NCI-H82 (cell line): Measurements from ENCODE around the gene ZBTB18.

ENCODE experiments used
- DNase-seq: peaks from one replicate; lab custom pipeline; 2025; lab: John Stamatoyannopoulos, UW

ZBTB18 gene

DNA sequence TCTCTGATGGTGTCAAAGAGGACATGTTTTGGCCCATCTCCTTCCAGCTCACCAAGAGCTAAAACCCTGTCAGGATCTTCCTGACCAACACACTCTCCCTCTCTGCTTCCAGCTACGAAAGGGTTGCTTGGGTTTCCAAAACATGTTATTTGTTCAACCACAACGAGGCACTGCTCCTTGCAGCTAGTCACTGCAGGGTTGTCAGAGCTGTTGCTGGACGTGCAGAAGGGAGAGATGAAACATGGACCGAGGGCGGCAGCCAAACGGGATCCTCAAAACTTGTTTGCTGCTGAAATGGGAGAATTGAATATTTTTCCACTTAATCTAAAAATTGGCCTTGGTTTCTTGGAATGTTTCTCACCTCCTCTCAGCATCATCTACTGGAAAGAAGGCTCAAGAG, 12.4 kb downstream of the ZBTB18 start:
- DNase-seq: no peak

GRCh38 chr1:244064621-244065020, 13.5 kb downstream of the ZBTB18 start:
- no peak for DNase-seq

GRCh38 chr1:244065063-244065793, 14.1 kb downstream of the ZBTB18 start:
- DNase-seq: peak; percentile 26

- DNase-seq: no peak
Observed at GRCh38 chr1:244065960-244066388, 14.9 kb downstream of the ZBTB18 start.

GRCh38 chr1:244066954-244067716, 16.1 kb downstream of the ZBTB18 start:
- DNase-seq: no peak

DNA sequence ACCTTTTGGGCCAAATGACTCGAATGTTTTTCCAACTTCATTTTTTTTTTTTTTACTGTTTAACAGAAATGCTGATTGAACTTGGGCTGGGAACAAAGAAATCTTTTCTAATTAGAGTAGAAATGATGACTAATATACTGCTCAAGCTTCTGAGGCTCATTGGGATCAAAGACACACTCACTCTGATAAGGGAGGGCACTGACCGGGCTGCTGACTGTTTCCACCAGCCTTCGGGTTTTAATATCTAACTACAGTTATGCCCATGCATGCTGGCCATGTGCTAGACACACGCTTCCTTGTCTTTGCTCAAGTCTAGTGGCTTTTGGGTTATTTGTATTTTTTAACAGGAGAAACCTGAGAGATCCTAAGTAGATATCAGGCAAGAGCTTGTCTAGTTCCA, 16.8 kb downstream of the ZBTB18 start:
- no peak for DNase-seq

GRCh38 chr1:244068567-244068966, 17.5 kb downstream of the ZBTB18 start:
- DNase-seq: no peak

GRCh38 chr1:244069326-244069898, 18.3 kb downstream of the ZBTB18 start:
- no peak for DNase-seq

GRCh38 chr1:244074559-244075171, 23.6 kb downstream of the ZBTB18 start:
- no peak for DNase-seq

DNA sequence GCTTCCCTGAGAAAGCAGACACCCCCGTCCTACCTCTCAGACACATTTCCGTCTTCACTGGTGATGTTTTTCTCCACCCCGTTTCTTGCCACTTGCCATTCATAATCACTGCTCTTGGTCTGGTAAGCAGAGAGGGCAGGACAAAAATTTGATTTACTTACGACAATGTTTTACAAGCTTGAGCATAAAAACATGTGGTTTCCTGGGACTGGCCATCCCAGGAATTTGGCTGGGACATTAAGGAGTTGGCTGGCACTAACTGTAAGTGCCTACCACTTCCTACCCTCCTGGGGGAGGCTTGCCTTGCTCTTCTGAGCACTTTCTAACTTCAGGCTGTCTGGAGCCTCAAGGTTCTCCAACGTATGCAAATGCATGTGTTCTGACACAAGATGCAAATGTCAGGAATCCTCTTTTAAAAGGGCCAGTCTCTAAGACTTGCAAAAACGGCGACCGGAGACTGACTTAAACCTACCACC, 24.2 kb downstream of the ZBTB18 start:
- no peak for DNase-seq

DNA sequence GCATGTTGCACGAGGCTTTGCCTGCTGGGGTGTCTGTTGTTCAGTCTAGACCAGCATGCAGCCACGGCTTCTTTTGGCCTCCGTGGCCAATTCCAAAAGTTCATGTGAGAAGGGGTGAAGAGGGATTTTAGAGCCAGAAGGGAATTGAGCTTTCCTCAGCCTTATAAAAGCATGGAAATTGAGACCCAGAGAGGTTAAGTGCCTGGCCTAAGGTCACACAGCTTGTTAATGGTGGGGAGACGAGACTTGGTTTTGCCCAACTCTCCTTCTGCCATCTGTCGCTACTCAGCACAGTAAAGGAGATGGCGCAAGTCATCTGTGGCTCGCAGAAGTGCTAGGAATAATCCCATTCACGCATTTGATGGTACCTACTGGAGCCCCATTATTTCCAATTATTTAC, 25.7 kb downstream of the ZBTB18 start:
- DNase-seq: peak; percentile 25

- DNase-seq: no peak
Observed at GRCh38 chr1:244077473-244078220, 26.6 kb downstream of the ZBTB18 start.

DNA sequence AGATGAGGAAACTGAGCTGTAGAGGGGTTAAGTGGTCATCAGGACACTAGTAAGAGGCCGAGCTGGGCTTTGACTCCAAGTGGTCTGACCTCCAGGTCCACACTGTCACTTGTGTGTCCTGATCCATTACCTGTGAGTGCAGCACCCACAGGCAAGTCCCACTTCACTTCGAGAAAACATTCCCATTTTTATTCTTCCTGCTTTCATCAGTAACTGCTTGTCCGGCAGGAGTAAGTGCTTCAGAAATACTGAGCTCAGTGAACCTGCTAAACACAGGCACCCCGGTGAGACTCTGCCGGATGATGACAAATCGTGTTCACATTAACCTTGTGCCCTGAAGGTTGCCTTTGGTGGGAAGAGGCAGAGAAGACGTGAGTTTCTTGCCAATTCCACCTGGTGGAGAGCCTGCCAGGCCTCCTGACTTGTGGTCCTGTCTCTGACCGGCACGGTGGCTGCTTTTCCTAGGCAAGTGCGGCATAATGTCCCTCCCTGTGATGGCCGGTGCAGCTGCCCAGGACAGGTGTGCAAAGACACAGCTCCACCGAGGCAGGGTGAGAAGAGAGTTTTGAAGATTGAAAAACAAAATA, 29.4 kb downstream of the ZBTB18 start:
- DNase-seq: no peak

DNA sequence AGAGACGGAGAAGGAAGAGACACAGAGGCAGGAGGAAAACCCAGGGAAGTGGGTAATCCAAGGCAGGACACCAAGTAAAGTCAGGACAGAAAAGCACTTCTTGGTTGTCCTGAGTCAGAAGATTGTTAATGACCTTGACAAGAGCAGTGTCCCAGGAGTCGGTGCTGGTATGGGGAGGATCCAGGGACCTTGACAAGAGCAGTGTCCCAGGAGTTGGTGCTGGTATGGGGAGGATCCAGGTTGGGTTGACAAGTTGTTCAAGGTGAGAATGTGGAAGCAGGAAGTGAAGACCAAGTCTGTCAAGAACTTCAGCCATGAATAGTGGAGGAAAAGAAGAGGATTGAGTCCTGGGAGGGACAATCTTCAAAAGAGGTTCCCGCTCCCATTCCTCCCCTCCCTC, 31.9 kb downstream of the ZBTB18 start:
- no peak for DNase-seq

GRCh38 chr1:244083383-244083943, 32.4 kb downstream of the ZBTB18 start:
- no peak for DNase-seq

DNA sequence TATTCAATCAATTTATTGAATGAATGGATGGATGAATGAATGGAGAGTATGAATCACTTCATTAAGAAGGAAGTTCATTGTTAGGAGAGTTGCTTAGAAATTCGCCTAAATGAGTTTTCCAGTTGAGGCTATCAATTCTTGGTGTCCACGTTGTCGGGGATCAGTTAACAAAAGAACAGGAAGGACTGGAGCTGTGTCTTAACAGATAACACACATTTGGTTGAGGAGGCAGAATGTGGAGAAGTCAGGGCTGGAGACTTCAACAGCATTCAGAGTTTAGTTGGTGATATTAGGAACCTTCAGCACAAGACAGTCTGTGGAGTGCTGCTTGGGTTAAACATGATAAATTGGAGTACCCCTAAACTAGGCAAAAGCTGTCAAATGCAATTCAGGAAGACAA, 33.7 kb downstream of the ZBTB18 start:
- no peak for DNase-seq

DNA sequence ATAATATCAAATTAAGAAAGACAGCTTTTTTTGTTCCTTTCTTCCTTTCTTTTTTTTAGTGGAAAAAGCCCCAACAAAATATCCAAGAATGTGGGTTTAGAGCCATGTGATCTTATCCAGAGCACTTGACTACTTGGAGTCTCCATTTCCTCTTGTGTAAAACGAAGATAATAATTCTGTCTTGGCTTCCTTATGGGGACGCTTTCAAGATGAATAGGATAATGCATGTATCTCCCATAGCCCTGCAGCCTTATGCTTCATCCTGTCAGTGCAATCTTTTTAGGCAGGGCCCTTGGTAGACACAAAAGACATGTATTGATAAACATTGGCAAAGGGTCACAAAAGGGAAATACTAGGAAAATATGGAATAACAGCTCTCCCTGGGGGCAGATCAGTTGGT, 34.8 kb downstream of the ZBTB18 start:
- DNase-seq: no peak

GRCh38 chr1:244087021-244087560, 36.0 kb downstream of the ZBTB18 start:
- no peak for DNase-seq

- no peak for DNase-seq
Observed at GRCh38 chr1:244087611-244088010, 36.5 kb downstream of the ZBTB18 start.

GRCh38 chr1:244088161-244088560, 37.1 kb downstream of the ZBTB18 start:
- no peak for DNase-seq

- DNase-seq: no peak
Observed at GRCh38 chr1:244089561-244089960, 38.5 kb downstream of the ZBTB18 start.
